ENCODE results near the gene SMIM1.

DNA sequence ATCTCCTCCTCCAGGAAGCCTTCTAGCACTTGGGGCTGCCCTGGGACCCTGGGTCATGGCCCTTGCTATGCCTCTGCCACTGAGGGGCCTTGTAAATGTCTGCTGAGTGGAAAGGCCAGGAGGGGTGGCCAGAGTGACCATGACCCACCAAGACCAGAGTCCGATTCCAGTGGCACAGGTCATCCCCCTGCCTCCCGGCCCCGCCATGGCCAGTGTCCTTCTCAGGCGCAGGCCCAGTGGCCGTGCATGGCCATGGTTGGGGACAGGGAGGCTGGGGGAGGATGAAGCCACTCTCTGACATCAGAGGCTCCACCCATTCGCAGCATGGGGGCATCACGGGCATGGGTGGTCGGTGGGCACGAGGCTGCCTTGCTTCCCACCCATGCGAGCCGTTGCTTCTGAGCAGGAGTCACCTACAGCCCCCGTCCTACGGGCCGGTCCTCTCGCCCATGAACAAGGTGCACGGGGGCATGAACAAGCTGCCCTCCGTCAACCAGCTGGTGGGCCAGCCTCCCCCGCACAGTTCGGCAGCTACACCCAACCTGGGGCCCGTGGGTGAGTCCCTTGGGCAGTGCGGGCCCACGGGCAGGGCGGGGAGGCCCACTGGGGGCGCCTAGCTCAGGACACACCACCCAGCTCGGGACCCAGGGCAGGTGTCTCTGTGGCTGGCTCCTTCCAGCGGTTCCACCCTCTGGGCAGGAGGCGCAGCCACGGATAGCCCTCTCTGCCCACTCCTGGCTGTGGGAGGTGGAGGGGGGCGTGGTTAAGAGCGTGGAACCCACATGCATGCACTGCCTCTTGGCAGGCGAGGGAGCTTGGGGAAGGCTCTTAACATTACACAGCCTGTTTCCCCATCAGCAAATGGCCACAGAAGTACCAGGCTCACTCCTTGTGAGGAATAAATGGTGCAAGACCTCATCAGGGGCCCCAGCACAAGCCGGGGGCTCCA, 42.7 kb upstream of the SMIM1 start:
- TF ChIP-seq CTCF (IDR thresholded peaks at IDR 0.05) (no peak), POLR2A (IDR thresholded peaks at IDR 0.05) (no peak)

Measured in right lobe of liver (tissue), 4 donors.